CD4-positive, alpha-beta T cell treated with Interleukin-6 for 4 hours (primary cell): ENCODE data around the gene ATG2B.
A peak's percentile ranks its signal among the peaks of the same experiment; 100 is the strongest.

Experiments used
- DNase-seq: peaks from one replicate; pipeline ENCODE4 v3.0.0-alpha.2; 2020; ENCODE audit warnings: mixed read lengths

The ATG2B gene

GRCh38 chr14:96304956-96305355 is 58.2 kb downstream of the ATG2B start:
- DNase-seq, result no peak

- DNase-seq, result no peak
These were observed 59.2 kb downstream of the ATG2B start for GRCh38 chr14:96303981-96304380.

GRCh38 chr14:96299441-96299840 is 63.7 kb downstream of the ATG2B start:
- no peak for DNase-seq

- no peak for DNase-seq
These were observed 65.1 kb downstream of the ATG2B start for GRCh38 chr14:96297997-96298515.

- no peak for DNase-seq
These were observed 66.1 kb downstream of the ATG2B start for GRCh38 chr14:96297000-96297399.

- DNase-seq, result no peak
These were observed 68.9 kb downstream of the ATG2B start for GRCh38 chr14:96294246-96294645.

- DNase-seq, result no peak
These were observed 75.3 kb downstream of the ATG2B start for GRCh38 chr14:96287856-96288255.

GRCh38 chr14:96286251-96286650 is 76.9 kb downstream of the ATG2B start:
- no peak for DNase-seq

- no peak for DNase-seq
These were observed 77.5 kb downstream of the ATG2B start for GRCh38 chr14:96285667-96286066.

GRCh38 chr14:96284430-96284829 is 78.7 kb downstream of the ATG2B start:
- DNase-seq, result no peak

GRCh38 chr14:96284008-96284407 is 79.1 kb downstream of the ATG2B start:
- DNase-seq, result no peak

GRCh38 chr14:96281486-96281885 is 81.7 kb downstream of the ATG2B start:
- no peak for DNase-seq

GRCh38 chr14:96280104-96280503 is 83.0 kb downstream of the ATG2B start:
- no peak for DNase-seq

- no peak for DNase-seq
These were observed 83.6 kb downstream of the ATG2B start for GRCh38 chr14:96279564-96279963.

- no peak for DNase-seq
These were observed 85.3 kb downstream of the ATG2B start for GRCh38 chr14:96277890-96278289.

- peak; percentile 81 for DNase-seq
These were observed 87.7 kb downstream of the ATG2B start for GRCh38 chr14:96275177-96276112.

GRCh38 chr14:96274543-96274942 is 88.6 kb downstream of the ATG2B start:
- DNase-seq, result no peak

GRCh38 chr14:96274122-96274521 is 89.0 kb downstream of the ATG2B start:
- DNase-seq, result no peak

GRCh38 chr14:96273629-96274028 is 89.5 kb downstream of the ATG2B start:
- DNase-seq, result no peak

- no peak for DNase-seq
These were observed 90.2 kb downstream of the ATG2B start for GRCh38 chr14:96272777-96273473.

GRCh38 chr14:96271421-96271762 is 91.7 kb downstream of the ATG2B start:
- no peak for DNase-seq

GRCh38 chr14:96270565-96271420 is 92.3 kb downstream of the ATG2B start:
- DNase-seq, result no peak

- DNase-seq, result no peak
These were observed 93.8 kb downstream of the ATG2B start for GRCh38 chr14:96269359-96269710.
